ENCODE results near the gene MAGI1.
"Not testable (repeated sequence)": the region's sequence is repeated elsewhere in the genome, so short reads cannot be mapped to it uniquely, and the experiment has no call there.

Gene MAGI1

DNA sequence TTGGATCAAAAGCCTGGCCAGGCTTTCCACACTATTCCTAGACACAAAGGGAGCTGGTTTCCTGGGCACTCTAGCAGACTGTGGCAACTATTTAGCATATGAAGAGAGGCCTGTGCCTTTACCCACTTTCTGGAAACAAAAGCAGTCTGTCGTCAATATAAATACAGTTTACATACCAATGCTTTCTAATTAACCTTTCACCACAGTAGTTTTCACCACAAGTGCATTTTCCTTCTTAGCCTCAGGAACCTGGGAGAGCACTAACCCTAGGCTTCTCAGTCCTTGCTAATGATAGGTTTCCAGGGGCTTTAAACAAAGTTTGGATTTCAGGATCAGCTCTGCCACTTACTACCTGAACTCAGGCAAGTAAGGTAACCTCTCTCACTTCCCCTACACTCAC is 499.1 kb downstream of the MAGI1 start:
- TF ChIP-seq POLR2AphosphoS5 (IDR thresholded peaks at IDR 0.05; ENCODE audit: low read depth, low read length): no peak
- no peak for TF ChIP-seq TAF1 (IDR thresholded peaks at IDR 0.05; ENCODE audit: borderline replicate concordance, low read depth, low read length)
- TF ChIP-seq POLR2A (IDR thresholded peaks at IDR 0.05; ENCODE audit: low read depth, low read length): no peak
- no peak for DNase-seq (ENCODE audit: insufficient read length)
- no peak for FAIRE-seq

DNA sequence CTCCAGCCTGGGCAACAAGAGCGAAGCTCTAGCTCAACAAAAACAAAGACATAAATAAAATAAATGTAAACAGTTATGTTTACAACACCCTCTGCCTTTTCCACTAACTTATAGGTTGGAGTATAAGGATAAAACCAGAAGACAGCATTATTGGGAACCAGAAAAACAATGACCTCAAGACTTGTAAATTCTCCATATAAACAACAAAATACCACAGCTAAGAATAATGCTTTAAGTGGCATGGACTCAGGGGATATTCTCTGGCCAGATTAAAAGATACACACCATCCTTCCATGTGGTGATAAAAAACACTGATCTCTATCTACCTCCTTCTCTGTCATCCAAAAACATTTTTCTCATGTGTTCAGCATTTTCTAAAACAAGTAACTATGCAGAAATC is 500.6 kb downstream of the MAGI1 start:
- no peak for DNase-seq (ENCODE audit: insufficient read length)
- no peak for TF ChIP-seq TAF1 (IDR thresholded peaks at IDR 0.05; ENCODE audit: borderline replicate concordance, low read depth, low read length)
- no peak for TF ChIP-seq POLR2AphosphoS5 (IDR thresholded peaks at IDR 0.05; ENCODE audit: low read depth, low read length)
- no peak for TF ChIP-seq POLR2A (IDR thresholded peaks at IDR 0.05; ENCODE audit: low read depth, low read length)
- FAIRE-seq: no peak

DNA sequence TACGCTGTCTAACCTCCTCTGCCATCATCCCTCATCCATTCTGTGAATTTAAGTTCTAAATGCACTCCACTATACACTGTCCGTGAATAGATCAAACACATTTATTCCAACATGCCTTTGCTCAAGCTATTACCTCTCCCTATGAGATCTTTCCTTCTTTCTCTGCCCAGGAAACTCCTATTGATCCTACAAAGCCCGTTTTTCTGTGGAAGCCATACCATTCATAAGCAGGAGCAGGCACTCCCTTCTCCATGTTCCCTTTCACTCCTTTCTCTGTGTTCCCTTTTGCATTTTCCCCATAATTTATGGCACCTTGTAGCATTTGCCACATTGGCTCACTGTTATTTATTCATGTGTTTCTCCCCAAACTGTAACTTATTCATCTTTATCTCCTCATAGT is 501.6 kb downstream of the MAGI1 start:
- FAIRE-seq (no peak), DNase-seq (ENCODE audit: insufficient read length) (no peak)
- TF ChIP-seq TAF1 (IDR thresholded peaks at IDR 0.05; ENCODE audit: borderline replicate concordance, low read depth, low read length) (no peak), POLR2AphosphoS5 (IDR thresholded peaks at IDR 0.05; ENCODE audit: low read depth, low read length) (no peak), POLR2A (IDR thresholded peaks at IDR 0.05; ENCODE audit: low read depth, low read length) (no peak)

DNA sequence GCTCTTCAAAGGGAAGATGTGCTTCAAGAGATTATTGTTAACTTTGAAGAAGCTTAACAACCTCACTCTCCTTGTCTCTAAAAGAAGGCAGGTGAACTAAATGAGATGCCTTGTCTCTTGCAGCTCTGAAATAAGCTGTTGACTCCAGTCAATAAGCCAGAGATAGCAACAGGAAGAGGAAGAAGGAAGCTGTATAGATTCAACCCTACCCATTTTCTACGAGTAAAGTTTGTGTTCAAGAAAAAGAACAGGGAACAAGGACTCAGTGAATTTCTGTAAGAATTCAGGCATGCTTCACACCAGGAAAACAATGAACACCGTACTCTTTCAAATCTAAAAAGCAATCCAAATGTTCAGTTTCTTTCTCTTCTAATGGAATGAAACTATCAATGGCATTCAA is 503.5 kb downstream of the MAGI1 start:
- DNase-seq (ENCODE audit: insufficient read length) (no peak), FAIRE-seq (no peak)
- no peak for TF ChIP-seq TAF1 (IDR thresholded peaks at IDR 0.05; ENCODE audit: borderline replicate concordance, low read depth, low read length)
- TF ChIP-seq POLR2AphosphoS5 (IDR thresholded peaks at IDR 0.05; ENCODE audit: low read depth, low read length): no peak
- TF ChIP-seq POLR2A (IDR thresholded peaks at IDR 0.05; ENCODE audit: low read depth, low read length): no peak

DNA sequence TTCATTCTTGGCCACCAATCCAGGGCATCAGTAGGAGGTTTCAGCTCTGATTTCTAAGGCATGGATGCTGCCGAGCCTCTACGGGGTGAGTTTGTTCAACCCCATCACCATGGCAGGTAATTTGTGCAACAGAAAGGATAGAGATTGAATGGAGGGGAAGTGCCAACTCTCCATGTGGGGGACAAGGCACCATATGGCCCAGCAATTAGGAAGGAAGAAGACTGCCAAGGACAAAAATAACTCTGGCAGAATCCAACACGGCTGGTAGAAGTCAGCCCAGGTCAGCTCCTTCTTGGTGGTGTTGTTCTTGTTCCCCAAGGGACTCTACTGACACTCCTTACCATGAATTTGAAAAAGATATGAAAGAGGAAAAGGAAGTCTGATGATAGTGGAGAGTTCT is 503.9 kb downstream of the MAGI1 start:
- FAIRE-seq (no peak), DNase-seq (ENCODE audit: insufficient read length) (no peak)
- TF ChIP-seq POLR2A (IDR thresholded peaks at IDR 0.05; ENCODE audit: low read depth, low read length) (no peak), POLR2AphosphoS5 (IDR thresholded peaks at IDR 0.05; ENCODE audit: low read depth, low read length) (no peak), TAF1 (IDR thresholded peaks at IDR 0.05; ENCODE audit: borderline replicate concordance, low read depth, low read length) (no peak)

DNA sequence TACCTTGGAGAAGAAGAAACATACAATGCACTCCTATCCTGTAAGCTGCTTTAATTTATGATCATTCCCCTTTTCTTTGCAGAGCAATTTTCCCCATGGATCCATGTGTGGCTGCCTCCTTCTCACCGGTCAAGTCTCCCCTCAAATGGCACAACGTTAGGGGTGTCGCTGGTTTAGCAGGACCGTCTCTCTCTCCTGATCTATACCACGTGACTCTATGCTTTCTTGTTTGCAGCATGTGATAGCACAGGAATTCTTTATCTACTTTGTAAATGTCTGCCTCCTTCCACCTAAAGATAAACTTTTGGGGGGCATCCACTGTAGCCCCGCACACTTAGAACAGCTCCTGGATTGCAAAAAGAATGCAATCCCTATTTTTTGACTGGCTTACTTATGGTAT is 506.0 kb downstream of the MAGI1 start:
- FAIRE-seq (no peak), DNase-seq (ENCODE audit: insufficient read length) (no peak)
- TF ChIP-seq POLR2AphosphoS5 (IDR thresholded peaks at IDR 0.05; ENCODE audit: low read depth, low read length) (no peak), TAF1 (IDR thresholded peaks at IDR 0.05; ENCODE audit: borderline replicate concordance, low read depth, low read length) (no peak), POLR2A (IDR thresholded peaks at IDR 0.05; ENCODE audit: low read depth, low read length) (no peak)

DNA sequence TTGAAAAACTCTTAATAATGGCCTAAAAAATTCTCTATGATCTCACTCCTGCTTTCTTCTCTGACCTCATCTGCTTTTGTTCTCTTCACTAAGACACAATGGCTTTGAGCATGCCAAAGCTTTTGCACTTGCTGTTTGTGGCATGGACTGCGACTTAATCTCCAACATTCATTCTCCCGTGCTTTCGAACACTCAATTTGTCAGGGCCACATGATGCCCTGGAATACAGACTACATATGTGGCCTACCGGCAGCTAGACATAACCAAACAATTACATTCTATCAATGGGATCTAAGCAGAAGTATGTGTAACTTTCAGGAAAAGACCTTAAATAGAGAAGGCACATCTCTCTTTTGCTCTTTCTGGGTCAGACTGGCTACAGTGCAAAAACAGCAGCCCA is 506.5 kb downstream of the MAGI1 start:
- TF ChIP-seq TAF1 (IDR thresholded peaks at IDR 0.05; ENCODE audit: borderline replicate concordance, low read depth, low read length) (no peak), POLR2A (IDR thresholded peaks at IDR 0.05; ENCODE audit: low read depth, low read length) (no peak), POLR2AphosphoS5 (IDR thresholded peaks at IDR 0.05; ENCODE audit: low read depth, low read length) (no peak)
- FAIRE-seq (peak; percentile 36), DNase-seq (ENCODE audit: insufficient read length) (no peak)

DNA sequence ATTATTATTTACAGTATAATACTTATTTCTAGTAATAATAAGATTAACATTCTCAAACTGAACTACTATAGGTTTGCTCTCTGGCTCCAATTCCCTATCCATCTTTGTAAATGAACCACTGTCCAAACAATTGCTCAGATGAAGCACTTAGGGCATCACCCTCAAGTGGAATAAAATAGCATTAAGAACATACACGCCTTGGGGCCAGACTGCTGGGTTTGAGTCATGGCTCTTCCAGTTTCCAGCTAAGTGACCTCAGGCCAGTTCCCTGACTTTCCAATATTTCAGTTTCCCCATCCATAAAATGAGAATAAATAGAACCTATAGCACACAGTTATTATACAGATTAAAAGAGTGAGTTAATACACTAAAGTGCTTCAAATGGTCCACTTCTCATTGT is 507.2 kb downstream of the MAGI1 start:
- DNase-seq (ENCODE audit: insufficient read length) (no peak), FAIRE-seq (no peak)
- TF ChIP-seq POLR2A (IDR thresholded peaks at IDR 0.05; ENCODE audit: low read depth, low read length): no peak
- TF ChIP-seq POLR2AphosphoS5 (IDR thresholded peaks at IDR 0.05; ENCODE audit: low read depth, low read length): no peak
- no peak for TF ChIP-seq TAF1 (IDR thresholded peaks at IDR 0.05; ENCODE audit: borderline replicate concordance, low read depth, low read length)

DNA sequence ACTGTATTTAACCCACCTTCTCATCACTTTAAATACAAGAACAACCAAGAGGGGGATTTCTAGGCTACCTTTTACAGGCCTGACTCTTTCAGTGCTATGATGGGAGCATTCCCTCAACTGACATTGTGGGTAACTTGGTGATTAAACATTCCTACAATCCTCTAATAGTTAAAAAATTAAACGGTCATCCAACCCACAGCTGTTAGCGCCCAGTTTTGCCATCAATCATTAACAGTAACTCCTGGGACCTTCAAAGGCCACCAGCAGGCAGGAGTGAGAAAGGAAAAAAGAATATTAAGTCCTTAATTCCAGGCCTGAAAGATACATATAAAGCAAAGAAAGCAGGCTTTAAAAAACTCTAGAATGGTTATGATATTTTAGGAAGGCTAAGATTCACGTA is 512.1 kb downstream of the MAGI1 start:
- TF ChIP-seq TAF1 (IDR thresholded peaks at IDR 0.05; ENCODE audit: borderline replicate concordance, low read depth, low read length) (no peak), POLR2A (IDR thresholded peaks at IDR 0.05; ENCODE audit: low read depth, low read length) (no peak), POLR2AphosphoS5 (IDR thresholded peaks at IDR 0.05; ENCODE audit: low read depth, low read length) (no peak)
- FAIRE-seq (no peak), DNase-seq (ENCODE audit: insufficient read length) (no peak)

DNA sequence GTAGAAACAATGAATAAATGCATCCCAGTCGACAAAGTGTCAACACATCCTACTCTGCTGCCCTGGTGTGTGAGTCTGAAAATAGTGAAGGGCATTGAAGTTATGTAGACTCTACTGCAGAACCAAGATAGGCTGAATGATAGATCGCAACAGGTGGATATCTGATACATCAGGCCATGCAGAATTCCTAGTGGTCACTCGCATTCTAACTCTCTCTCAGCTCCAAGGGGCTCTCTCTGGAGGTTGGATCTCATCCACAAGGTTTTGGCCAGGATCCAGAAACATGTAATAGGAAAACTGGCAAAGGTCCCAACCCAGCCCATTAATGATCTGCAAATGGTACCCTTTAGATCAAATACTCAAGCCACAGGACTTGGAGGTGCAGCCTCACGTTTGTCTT is 514.1 kb downstream of the MAGI1 start:
- FAIRE-seq: no peak
- TF ChIP-seq POLR2A (IDR thresholded peaks at IDR 0.05; ENCODE audit: low read depth, low read length): no peak
- no peak for TF ChIP-seq TAF1 (IDR thresholded peaks at IDR 0.05; ENCODE audit: borderline replicate concordance, low read depth, low read length)
- TF ChIP-seq POLR2AphosphoS5 (IDR thresholded peaks at IDR 0.05; ENCODE audit: low read depth, low read length): no peak
- DNase-seq (ENCODE audit: insufficient read length): no peak

DNA sequence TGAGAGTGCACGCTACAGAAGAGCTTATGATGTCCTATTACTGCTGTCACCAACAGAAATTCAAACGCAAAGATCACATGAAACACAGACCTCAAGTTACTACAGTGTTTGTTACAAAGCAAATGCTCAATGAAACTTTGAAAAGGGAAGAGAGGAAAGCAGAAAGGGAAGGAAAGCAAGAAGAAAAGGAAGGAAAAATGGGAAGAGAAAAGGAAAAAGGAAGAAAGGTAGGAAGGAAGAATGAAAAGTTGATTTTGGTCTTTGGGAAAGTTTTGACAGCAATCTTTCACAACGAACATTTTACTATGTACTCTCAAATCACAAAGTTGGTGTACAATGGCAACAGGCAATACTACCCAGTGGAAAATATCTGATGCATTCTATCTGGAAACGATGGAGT is 514.8 kb downstream of the MAGI1 start:
- DNase-seq (ENCODE audit: insufficient read length): no peak
- no peak for TF ChIP-seq TAF1 (IDR thresholded peaks at IDR 0.05; ENCODE audit: borderline replicate concordance, low read depth, low read length)
- TF ChIP-seq POLR2A (IDR thresholded peaks at IDR 0.05; ENCODE audit: low read depth, low read length): no peak
- TF ChIP-seq POLR2AphosphoS5 (IDR thresholded peaks at IDR 0.05; ENCODE audit: low read depth, low read length): no peak
- FAIRE-seq: no peak

DNA sequence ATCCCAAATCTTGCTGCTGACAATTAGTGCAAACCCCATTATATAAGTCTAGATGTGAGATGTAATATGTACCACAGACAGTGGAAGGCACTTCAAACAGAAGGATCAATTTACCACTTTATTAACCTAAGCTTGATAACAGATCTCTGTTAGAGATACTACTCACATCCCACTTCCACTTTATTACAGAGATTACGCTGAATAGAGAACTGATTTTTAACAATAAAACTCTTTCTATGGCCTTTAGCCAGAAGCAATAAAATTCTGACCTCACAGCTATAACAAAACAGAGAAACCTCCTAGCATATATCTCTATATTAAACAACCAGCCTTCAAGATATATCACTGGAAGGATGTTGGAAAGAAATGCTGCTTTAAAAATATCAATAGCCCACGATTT is 517.7 kb downstream of the MAGI1 start:
- TF ChIP-seq TAF1 (IDR thresholded peaks at IDR 0.05; ENCODE audit: borderline replicate concordance, low read depth, low read length) (no peak), POLR2AphosphoS5 (IDR thresholded peaks at IDR 0.05; ENCODE audit: low read depth, low read length) (no peak), POLR2A (IDR thresholded peaks at IDR 0.05; ENCODE audit: low read depth, low read length) (no peak)
- DNase-seq (ENCODE audit: insufficient read length) (no peak), FAIRE-seq (no peak)

DNA sequence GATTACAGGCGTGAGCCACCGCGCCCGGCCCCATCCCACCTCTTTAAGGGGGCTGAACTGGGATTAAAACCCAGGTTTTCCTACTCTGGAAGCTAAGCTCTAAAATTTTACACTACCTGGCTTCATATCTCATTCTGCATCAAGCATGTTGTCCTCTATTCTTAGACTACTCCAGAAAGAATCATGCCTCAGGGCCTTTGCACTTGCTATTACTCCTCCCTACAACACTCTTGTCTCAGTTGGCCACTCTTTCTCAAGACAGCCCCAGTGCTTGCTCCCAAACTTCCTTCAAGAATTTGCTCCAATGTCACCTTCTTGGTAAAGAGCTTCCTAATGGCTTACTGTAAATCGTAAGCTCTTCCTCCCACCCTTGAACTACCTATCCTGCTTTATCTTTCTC is 521.7 kb downstream of the MAGI1 start:
- no peak for FAIRE-seq
- DNase-seq (ENCODE audit: insufficient read length): no peak
- no peak for TF ChIP-seq TAF1 (IDR thresholded peaks at IDR 0.05; ENCODE audit: borderline replicate concordance, low read depth, low read length)
- no peak for TF ChIP-seq POLR2A (IDR thresholded peaks at IDR 0.05; ENCODE audit: low read depth, low read length)
- TF ChIP-seq POLR2AphosphoS5 (IDR thresholded peaks at IDR 0.05; ENCODE audit: low read depth, low read length): no peak

DNA sequence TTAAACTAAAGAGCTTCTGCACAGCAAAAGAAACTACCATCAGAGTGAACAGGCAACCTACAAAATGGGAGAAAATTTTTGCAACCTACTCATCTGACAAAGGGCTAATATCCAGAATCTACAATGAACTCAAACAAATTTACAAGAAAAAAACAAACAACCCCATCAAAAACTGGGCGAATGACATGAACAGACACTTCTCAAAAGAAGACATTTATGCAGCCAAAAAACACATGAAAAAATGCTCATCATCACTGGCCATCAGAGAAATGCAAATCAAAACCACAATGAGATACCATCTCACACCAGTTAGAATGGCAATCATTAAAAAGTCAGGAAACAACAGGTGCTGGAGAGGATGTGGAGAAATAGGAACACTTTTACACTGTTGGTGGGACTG is 524.4 kb downstream of the MAGI1 start:
- not testable (repeated sequence) for FAIRE-seq; DNase-seq (ENCODE audit: insufficient read length)

DNA sequence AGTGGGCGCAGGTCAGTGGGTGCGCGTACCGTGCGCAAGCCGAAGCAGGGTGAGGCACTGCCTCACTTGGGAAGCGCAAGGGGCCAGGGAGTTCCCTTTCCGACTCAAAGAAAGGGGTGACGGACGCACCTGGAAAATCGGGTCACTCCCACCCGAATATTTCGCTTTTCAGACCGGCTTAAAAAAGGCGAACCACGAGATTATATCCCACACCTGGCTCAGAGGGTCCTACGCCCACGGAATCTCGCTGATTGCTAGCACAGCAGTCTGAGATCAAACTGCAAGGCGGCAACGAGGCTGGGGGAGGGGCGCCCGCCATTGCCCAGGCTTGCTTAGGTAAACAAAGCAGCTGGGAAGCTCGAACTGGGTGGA is 529.3 kb downstream of the MAGI1 start:
- FAIRE-seq; DNase-seq (ENCODE audit: insufficient read length): not testable (repeated sequence)

Data from GM12892 (cell line).